T-helper 1 cell treated with Interleukin-12 subunit alpha and Interleukin-12 subunit beta and Interleukin-4 antibody, amounts not matched to agents 30 ng/mL and 1 ng/mL, for 36 hours (primary cell): ENCODE results near the gene MED15. TPM values are rescaled to one million over a fixed set of nuclear protein-coding genes. Genes with fewer than 3 reads are reported as not detected.

Experiments
- intact Hi-C: fragments of 100-400 bp; cut with micrococcal nuclease; formaldehyde crosslinking; loops from one replicate; pipeline ENCODE4 v1.15.1; 2024
- total RNA-seq: library from RNA; stranded (reverse); gene quantifications from 2 replicates; pipeline ENCODE4 v1.2.3, GENCODE V29; 2022

The MED15 gene
- total RNA-seq, 1 donor from 2014 or later = 165 TPM

DNA sequence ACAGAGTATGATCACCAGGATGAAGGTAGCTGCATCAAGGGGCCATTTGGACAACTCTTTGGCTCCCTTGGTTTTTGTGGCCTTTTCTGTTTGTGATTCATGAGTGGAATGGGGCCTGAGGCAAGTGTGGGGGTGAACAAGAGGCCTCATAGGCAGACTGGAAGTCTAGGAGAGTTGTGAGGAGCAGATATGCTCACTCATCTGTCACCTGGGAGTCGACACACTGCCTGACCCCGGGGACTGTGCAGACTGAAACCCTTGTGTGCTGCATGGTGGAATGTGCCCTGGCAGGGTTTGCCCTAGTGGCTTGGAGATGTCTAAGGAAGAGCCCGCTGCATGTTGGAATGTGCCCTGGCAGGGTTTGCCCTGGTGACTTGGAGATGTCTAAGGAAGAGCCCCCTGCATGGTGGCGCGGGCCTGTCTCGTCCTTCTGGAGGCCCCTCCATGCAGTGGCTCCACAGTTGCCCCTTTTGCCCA lies 60.0 kb downstream of the MED15 start:
- intact Hi-C loops = no loop called here

DNA sequence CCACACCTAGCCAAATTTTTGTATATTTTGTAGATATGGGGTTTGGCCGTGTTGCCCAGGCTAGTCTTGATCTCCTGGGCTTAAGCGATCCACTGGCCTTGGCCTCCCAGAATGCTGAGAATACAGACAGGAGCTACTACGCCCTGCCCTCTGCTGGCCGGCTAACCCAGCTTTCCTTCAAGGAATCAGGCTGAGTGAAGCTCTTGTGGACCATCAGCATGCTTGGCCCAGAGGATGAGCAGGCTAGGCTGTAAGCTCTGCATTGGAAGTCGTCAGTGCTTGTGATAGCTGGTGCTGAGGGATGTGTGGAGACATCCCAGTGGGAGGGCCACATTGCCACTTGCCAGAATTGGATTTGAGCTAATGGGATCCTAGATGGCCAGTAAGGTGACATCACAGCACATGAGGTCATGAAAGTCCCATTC lies 60.6 kb downstream of the MED15 start:
- intact Hi-C loops = loop anchor here (2.0 kb wide), 2 partner anchors 17 to 39 kb away; no protein-coding TSS in a partner anchor

DNA sequence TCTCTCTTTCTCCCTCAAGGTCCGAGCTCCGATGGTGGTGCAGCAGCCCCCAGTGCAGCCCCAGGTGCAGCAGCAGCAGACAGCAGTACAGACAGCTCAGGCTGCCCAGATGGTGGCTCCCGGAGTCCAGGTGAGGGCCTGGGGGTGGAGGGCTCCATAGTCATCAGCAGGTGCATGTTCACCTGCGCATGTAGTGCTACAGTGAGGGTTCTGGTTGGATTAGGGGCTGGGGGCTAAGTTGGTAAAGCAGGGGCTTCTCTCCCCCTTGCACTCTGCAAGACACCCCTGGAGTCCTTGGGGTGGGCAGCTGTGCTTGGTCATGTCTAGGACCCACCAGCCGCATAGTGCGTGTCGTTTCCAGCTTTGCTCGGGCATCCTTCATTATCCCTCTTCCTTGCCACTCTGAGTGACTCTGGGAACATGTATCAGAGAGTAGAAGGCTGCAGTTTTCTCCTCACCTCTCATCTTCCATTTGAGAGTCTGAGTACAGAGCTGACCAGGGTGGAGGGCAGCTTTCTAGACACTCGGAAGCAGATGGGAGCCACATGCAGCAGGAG lies 61.2 kb downstream of the MED15 start:
- intact Hi-C loops = loop anchor here (1.0 to 2.0 kb wide), 5 partner anchors 11 to 129 kb away; partner anchors contain the start of gene MED15

DNA sequence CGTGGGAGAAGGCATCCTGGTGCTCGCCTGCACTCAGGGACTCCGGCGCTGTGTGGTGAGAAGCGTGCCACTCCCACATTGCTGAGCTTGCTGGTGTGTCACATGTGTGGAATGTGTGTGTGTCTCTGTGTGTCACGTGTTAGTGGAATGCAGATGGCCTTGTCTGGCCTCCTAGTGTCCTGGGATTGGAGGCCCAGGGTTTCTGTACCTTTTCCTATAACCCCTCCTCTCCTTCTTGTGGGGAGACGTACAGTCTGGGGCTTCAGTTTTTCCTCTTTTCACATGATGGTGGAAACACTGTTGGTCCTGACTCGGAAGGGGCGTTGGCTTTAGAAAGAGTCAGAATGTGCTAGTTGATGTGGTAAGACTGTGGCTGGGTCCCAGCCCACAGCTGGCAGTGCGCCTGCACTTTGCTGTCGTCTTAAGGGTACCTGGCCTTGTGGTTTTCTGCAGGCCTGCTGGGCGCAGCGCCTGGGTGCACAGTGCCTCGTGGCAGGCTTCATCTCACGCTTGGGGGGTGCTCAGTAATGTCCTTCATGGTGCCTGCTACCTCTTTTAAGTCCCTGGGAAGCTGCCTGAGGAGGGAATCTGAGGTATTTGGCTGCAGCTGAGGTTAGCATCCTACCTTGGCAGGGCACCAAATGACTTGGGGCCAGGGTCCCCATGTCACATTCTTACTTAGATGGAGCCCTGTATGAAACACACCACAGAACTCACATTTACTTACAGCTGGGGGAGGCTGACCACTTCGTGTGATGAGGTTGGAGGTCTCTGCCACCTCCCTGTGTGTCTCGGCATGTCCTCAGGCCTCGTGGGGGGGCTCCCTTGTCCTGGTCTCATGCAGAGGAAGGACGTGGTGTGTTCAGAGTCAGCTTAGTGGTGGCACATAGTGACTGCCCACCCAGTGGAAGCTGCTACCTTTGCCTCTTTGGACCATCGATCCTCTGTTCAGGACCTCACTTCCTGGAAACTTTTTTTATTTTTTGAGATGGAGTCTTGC lies 61.9 kb downstream of the MED15 start:
- intact Hi-C loops = loop anchor here (1.0 to 2.0 kb wide), 6 partner anchors 12 to 151 kb away; partner anchors contain the start of gene MED15

GRCh38 chr22:20571078-20571503 lies 63.7 kb downstream of the MED15 start:
- intact Hi-C loops = loop anchor here (2.0 kb wide), 1 partner anchor 152 kb away; no protein-coding TSS in a partner anchor

DNA sequence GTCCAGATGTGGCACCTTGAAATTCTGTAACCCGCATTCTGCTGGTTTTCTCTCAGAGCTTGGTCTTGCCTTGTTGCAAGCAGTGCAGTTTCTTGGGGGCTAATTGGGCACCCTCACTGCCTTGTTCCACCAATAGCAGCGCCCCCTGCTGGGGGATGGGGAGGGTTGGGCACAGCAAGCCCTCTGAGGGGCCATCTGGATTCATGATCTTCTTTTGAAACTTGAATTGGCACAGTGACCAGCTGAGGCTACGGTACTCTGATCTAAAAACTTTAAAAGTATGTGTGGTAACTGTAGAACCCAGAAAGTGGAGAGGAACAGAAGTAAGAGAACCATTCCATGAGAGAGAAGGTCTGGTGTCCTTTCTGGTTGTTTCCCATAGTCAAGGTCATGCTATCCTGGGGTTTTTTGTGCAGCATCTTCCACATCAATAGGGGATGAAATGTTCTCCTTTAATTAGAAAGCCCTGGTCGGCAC lies 64.2 kb downstream of the MED15 start:
- intact Hi-C loops = loop anchor here (2.0 kb wide), 2 partner anchors 63 to 153 kb away; no protein-coding TSS in a partner anchor

- intact Hi-C loops = loop anchor here (2.0 kb wide), 1 partner anchor 63 kb away; no protein-coding TSS in a partner anchor
Observed at GRCh38 chr22:20572132-20572802, 64.9 kb downstream of the MED15 start.

- intact Hi-C loops = loop anchor here (2.0 kb wide), 1 partner anchor 61 kb away; no protein-coding TSS in a partner anchor
Observed at GRCh38 chr22:20573176-20573832, 65.9 kb downstream of the MED15 start.

DNA sequence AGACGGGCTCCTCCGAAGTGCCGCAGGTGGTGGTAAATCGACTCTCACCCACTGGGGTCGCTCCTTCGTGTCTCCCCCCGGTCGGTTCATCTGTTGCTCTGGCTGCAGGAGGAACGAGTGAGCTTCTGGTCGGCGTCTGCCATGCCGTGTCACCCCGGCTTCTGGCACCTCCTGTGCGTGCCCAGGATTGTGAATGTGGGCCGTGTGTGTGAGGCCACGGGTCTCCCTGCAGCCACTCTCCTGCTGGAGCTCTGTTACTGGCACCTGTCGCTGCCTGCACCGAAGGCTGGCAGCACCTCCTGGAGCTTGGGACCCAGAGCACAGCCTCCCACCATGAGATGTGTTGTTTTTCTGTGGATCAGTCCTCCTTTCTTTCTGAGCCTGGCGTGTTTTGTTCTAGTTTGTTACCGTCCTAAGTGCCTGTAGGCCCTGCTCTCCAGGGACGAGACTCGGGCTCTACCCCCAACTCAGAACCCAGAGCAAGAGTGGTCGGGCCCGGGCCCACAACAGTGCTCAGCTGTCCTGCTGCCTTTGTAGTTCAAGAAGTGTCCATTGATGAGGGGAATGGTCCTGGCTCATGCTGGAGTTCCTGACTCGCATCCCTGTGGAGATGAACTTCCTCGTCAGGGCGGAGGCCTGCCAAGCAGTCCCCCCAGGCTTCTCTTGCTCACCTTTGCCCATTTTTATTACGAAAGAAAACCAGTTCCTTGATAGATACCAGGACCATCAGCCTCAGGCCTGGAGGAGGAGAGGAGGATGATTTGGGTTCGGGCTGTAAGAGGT lies 66.6 kb downstream of the MED15 start:
- intact Hi-C loops = loop anchor here (2.0 kb wide), 1 partner anchor 61 kb away; no protein-coding TSS in a partner anchor

DNA sequence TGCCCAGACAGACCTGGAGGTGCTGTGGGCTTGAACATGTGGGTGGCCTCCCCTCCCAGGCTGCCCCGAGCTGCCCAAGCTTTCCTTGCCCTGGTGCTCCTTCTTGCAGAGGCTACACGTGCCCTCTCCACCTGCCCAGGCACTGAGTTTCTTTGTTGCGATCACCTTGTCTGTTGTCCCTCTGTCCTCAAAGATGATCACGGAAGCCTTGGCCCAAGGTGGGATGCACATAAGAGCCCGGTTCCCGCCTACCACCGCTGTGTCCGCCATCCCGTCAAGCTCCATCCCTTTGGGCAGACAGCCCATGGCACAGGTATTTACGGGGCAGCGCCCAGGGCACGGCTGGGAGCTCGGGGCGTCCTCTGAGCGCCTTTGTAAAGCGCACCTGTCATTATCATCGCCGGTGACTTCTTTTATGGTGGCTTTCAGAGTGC lies 67.5 kb downstream of the MED15 start:
- intact Hi-C loops = no loop called here

GRCh38 chr22:20575724-20576444 lies 68.5 kb downstream of the MED15 start:
- intact Hi-C loops = no loop called here

DNA sequence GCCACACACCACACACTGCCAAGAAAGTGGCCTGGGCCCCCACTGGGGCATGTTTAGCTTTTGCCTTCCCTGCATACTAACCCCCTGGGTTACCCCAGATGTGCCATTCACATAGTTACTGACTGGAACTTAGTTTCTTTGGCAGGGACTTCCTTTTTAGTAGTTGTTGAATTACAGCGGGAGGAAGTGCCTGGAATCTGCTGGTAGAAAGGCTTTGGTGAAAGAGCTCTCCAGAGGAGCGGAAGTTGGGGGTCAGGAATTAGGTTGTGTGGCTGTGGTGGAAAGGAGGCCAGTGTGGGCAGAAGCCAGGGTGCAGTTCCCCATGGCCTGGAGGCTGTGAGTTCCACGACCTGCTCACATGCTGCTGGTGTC lies 69.0 kb downstream of the MED15 start:
- intact Hi-C loops = no loop called here

- intact Hi-C loops = no loop called here
Observed at GRCh38 chr22:20577045-20577444, 69.6 kb downstream of the MED15 start.

DNA sequence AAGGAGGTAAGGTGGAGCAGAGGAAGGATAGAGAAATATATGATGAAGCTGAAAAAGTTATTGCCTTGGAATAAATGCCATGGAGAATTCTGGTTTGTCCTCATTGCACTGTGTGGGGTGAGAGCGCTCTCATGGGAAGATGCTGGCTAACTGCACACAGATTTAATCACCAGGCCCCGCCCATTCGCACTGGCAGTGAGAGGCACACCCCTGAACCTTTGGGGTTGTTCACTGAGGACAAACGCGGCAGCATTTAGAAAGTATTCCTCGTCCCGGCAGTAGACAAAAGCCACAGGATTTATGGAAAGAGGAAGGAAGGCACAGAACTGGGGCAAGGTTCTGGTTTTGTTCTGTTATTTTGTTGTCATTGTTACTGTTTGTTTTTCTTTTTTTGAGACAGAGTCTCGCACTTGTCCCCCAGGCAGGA lies 70.2 kb downstream of the MED15 start:
- intact Hi-C loops = no loop called here

GRCh38 chr22:20578192-20578591 lies 70.8 kb downstream of the MED15 start:
- intact Hi-C loops = no loop called here

DNA sequence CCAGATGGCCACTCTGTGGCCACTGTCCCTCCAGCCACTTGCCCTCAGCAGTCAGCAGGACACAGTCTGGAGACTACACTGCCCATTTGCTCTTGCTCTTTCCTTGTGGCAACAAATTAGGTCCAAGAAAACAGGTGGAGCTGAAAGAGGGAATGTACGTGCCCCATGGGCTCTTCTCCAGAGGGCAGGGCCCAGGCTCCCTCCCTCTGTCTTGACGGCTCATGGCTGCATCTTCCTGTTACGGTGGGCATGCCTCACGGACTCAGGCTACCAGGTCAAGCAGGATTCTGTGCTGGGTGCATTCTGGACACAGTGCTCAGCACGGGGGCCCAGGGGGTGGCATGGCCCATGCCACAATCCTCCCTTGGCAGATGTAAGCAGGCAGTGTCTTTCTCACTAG lies 71.3 kb downstream of the MED15 start:
- intact Hi-C loops = no loop called here

- intact Hi-C loops = no loop called here
Observed at GRCh38 chr22:20579273-20580120, 72.1 kb downstream of the MED15 start.

- intact Hi-C loops = no loop called here
Observed at GRCh38 chr22:20580179-20580578, 72.8 kb downstream of the MED15 start.
